Neural progenitor cell (in vitro differentiated cells): ENCODE data around the gene HPGDS.

Experiments used
- CTCF ChIP-seq: fragments of 200-600 bp; sonication (generic); IDR thresholded peaks from 2 replicates; pipeline ENCODE4 v1.5.1; 2017; ENCODE audit warnings: antibody characterized with exemption, mild to moderate bottlenecking
- EZH2 ChIP-seq: fragments of 200-600 bp; sonication (generic); IDR thresholded peaks from 2 replicates; pipeline ENCODE4 v1.6.1; 2017; ENCODE audit warnings: antibody characterized with exemption, mild to moderate bottlenecking, moderate library complexity
- EZH2phosphoT487 ChIP-seq: fragments of 200-600 bp; sonication (generic); IDR thresholded peaks from 2 replicates; pipeline ENCODE4 v1.6.1; 2017; ENCODE audit warnings: antibody characterized with exemption

- TF ChIP-seq EZH2 (no peak), CTCF (no peak), EZH2phosphoT487 (no peak)
Observed at GRCh38 chr4:94351319-94351718, 8.7 kb upstream of the HPGDS start.
